ENCODE results near the gene IDH1. TPM values are rescaled to one million over a fixed set of nuclear protein-coding genes. Genes with fewer than 3 reads are reported as not detected.
A peak's percentile ranks its signal among the peaks of the same experiment; 100 is the strongest.
"Not testable (repeated sequence)": the region's sequence is repeated elsewhere in the genome, so short reads cannot be mapped to it uniquely, and the experiment has no call there.

Gene IDH1
- total RNA-seq, 4 donors from 2014 or later = 21.3 to 65.1 (median 31.7) TPM

DNA sequence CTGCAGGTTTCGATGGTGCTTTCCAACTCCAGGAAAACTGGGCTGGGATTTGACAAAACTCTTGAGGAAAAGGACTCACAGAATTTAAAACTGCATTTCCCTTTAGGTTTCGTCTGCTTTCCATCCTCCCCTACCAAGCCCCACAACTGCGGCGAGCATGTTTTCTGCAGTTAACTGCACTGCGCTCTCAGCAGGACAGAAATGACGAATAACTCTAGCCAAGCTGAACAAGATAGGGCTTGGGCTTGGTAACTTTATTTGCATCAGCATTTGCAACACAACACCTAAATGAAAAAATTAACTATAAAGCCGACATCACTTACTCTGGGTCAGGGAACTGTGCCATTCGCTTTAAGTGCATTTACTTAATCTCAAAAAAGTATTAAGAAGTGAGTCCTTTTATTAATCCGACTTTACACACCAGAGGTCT, 10.5 kb upstream of the IDH1 start:
- H3K9me3 ChIP-seq = no peaks in the 10 kb centered on the region

DNA sequence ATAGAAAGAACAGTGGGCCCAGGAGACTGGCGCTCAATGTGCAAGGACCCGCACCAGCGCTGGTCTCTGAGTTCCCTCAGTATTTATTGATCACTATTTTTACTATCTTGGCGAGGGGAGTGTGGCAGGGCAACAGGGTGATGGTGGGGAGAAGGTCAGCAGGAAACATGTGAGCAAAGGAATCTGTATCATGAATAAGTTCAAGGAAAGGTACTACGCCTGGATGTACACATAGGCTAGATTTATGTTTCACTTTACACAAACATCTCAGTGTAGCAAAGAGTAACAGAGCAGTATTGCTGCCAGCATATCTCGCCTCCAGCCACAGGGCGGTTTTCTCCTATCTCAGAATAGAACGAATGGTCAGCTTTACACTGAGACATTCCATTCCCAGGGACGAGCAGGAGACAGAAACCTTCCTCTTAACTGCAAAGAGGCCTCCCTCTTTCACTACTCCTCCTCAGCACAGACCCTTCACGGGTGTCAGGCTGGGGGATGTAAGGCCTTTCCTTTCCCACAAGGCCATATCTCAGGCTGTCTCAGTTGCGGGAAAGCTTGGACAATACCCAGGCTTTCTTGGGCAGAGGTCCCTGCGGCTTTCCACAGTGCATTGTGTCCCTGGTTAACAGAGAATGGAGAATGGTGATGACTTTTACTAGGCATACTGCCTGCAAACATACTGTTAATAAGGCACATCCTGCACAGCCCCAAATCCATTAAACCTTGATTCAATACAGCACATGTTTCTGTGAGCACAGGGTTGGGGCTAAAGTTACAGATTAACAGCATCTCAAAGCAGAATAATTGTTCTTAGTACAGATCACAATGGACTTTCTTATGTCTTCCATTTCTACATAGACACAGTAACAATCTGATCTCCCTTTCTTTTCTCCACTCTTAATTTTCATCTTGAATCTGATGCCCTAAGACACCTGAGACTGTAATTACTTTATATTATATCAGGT, 2.3 kb upstream of the IDH1 start:
- 53 to 66% methylated on average over 7 to 9 of the region's 12 CpGs for WGBS, 2 donors (ENCODE audit: low coverage in 1 of 2)

More for the DNA sequence above, 10.5 kb upstream of the IDH1 start:
- ATAC-seq = peak; percentile 20
- peak overlapping the region; percentile 89 to 98 (median 94) for H3K27ac ChIP-seq
- peak overlapping the region; percentile 83 to 96 for H3K4me3 ChIP-seq
- H3K36me3 ChIP-seq = no peaks in the 10 kb centered on the region
- H3K27me3 ChIP-seq = no peaks in the 10 kb centered on the region
- TF ChIP-seq EP300 (IDR thresholded peaks at IDR 0.05) = no peak
- TF ChIP-seq POLR2AphosphoS5 (IDR thresholded peaks at IDR 0.05) = no peak
- no peak for TF ChIP-seq CTCF (IDR thresholded peaks at IDR 0.05)
- TF ChIP-seq POLR2A (IDR thresholded peaks at IDR 0.05) = no peak
- WGBS, 2 donors (ENCODE audit: low coverage in 1 of 2) = 2 to 4% methylated on average over 8 to 9 of the region's 9 CpGs
- peaks cover 0 to 42% (median 16%) of the 10 kb centered on the region in 3 donors for H3K4me1 ChIP-seq

DNA sequence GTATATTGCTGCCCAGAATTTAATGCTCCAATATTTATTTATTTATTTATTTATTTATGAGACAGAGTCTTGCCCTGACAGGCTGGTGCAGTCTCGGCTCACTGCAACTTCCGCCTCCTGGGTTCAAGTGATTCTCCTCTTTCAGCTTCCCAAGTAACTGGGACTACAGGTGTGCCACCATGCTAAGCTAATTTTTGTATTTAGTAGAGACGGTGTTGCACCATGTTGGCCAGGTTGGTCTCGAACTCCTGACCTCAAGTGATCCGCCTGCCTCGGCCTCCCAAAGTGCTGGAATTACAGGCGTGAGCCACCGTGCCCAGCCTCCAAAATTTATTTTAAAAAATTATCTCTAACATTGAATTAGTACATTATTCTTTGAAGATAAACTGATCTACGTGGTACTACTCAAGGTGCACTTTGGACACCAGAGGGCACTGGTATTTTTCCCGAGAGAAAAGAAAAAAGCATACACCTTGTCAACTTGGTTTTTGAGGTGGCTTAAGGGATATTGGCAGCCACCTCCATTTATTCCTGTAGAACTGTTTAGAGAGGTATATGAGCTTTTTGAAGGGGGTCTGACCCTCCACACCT, 1.4 kb upstream of the IDH1 start:
- Histone ChIP-seq H3K27ac (peak overlapping the region in 1 of 4 donors; percentile 36), H3K9me3 (no peaks in the 10 kb centered on the region), H3K27me3 (no peaks in the 10 kb centered on the region), H3K4me1 (peaks cover 0 to 40% (median 9%) of the 10 kb centered on the region in 3 donors), H3K36me3 (peaks cover 0 to 8% of the 10 kb centered on the region in 2 donors), H3K4me3 (no peak overlapping the region)
- 74 to 78% methylated on average over 8 to 10 of the region's 10 CpGs for WGBS, 2 donors (ENCODE audit: low coverage in 1 of 2)
- no peak for ATAC-seq
- TF ChIP-seq CTCF (IDR thresholded peaks at IDR 0.05) = no peak
- TF ChIP-seq POLR2AphosphoS5 (IDR thresholded peaks at IDR 0.05) = no peak
- TF ChIP-seq EP300 (IDR thresholded peaks at IDR 0.05) = no peak
- no peak for TF ChIP-seq POLR2A (IDR thresholded peaks at IDR 0.05)

More for the DNA sequence above, 2.3 kb upstream of the IDH1 start:
- peaks cover 0 to 35% (median 9%) of the 10 kb centered on the region in 3 donors for H3K4me1 ChIP-seq
- not testable (repeated sequence) for H3K36me3 ChIP-seq, H3K9me3 ChIP-seq, H3K27me3 ChIP-seq, ATAC-seq, H3K4me3 ChIP-seq
- H3K27ac ChIP-seq = peak overlapping the region in 2 of 4 donors; percentile 36 to 44

DNA sequence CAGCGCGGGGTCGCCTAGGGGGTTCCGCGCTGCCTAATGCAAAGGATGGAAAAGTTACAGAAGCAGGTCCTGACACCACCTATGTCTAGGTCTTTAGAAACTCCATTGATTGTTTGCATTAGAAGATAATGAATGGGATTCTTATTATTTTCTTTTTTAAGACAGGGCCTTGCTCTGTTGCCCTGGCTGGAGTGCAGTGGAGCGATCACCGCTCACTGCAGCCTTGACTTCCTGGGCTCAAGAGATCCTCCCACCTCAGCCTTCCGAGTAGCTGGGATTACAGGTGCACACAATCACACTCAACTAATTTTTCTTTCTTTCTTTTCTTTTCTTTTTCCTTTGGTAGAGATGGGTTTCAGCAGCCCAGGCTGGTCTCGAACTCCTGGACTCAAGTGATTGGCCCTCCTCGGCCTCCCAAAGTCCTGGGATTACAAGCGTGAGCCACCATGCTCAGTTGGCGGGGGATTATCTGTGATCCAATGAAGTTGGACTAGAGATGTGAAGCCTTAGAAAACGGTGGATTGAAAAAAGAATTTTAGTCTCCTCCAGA, 761 bp upstream of the IDH1 start:
- ATAC-seq = no peak
- Histone ChIP-seq H3K4me1 (peaks cover 0 to 40% (median 9%) of the 10 kb centered on the region in 3 donors), H3K27ac (peak overlapping the region; percentile 10 to 87 (median 82)), H3K36me3 (peaks cover under 1 to 15% of the 10 kb centered on the region in 2 donors), H3K9me3 (no peaks in the 10 kb centered on the region), H3K27me3 (no peaks in the 10 kb centered on the region), H3K4me3 (peak overlapping the region; percentile 65 to 81)
- 41 to 56% methylated on average over 5 to 11 of the region's 13 CpGs for WGBS, 2 donors (ENCODE audit: low coverage in 1 of 2)
- TF ChIP-seq EP300 (IDR thresholded peaks at IDR 0.05) (no peak), POLR2A (IDR thresholded peaks at IDR 0.05) (no peak), POLR2AphosphoS5 (IDR thresholded peaks at IDR 0.05) (no peak), CTCF (IDR thresholded peaks at IDR 0.05) (no peak)

Measured in gastroesophageal sphincter (tissue), 4 donors.